HG02798 (cell line): Measurements from ENCODE around the gene TMEM259.

Experiments used
- ATAC-seq: cut with Tn5 transposase; IDR thresholded peaks from one replicate; pipeline ENCODE4 v1.9.1; 2021; ENCODE audit warnings: mild to moderate bottlenecking; ENCODE audit not compliant: unreplicated experiment, poor library complexity

Gene TMEM259

DNA sequence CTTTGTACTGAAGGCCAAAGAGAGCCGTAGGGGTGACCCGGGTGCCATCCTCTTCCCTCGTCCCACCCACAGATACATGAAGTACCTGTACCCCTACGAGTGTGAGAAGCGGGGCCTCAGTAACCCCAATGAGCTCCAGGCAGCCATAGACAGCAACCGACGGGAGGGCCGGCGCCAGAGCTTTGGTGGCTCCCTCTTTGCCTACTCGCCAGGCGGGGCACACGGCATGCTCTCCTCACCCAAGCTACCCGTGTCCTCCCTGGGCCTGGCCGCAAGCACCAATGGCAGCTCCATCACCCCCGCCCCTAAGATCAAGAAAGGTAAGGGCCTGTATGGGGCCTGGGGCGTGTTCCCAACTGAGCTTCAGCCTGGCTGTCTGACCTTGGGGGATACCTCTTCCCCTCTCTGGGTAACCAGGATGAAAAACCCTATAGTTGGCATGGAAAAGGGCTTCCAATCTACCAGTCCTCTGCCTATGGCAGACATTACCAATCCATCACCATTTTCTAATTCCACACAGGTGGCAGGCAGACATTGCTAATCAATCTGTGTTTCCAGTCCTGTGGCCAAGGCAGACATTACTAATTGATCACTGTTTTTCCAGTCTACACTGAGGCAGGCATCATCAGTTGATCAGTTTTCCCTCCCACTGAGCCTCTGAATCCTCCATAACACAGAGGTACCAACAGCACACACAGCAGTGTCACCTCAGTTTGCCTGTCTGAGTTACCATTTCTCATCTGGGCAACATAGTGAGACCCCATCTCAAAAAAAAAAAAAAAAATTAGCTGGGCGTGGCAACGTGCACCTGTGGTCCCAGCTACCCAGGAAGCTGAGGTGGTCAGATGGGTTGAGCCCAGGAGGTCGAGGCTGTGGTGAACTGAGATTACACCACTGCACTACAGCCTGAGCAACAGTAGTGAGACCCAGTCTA lies 55.9 kb downstream of the TMEM259 start:
- no peak for ATAC-seq

DNA sequence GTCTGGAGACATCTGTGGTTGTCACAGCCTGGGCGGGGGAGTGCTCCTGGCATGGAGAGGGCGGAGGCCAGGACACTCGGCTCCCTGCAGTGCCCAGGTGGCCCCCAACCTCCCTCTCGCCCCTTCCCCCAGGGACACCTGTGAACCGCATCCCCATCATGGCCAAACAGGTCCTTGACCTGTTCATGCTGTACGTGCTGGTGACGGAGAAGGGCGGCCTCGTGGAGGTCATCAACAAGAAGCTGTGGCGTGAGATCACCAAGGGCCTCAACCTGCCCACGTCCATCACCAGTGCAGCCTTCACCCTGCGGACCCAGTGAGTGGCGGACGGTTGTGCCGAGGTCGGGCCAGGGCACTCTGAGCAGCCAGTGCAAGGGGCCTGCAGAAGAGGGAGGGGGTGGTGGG lies 56.8 kb downstream of the TMEM259 start:
- no peak for ATAC-seq

DNA sequence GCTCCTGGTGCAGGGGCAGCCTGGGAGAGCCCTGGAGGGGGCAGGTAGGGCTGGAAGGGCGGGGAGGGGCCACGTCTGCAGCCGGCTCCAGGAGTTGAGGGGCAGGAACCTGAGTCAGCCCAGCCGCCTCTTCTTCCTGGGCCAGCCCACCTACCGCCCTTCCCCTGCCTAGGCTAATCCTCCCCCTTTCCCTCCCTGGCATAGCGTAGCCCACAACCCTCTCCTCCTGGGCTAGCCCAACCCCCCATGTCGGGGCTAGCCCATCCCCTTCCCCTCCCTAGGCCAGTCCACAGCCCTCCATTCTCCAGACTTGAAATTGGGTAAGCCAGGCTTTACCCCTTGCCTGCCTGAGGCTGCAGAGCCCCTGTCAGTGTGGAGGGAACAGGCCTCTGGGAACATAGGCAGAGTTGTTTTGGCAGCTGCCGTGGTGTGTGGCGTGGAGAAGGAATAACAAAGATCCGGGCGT lies 57.4 kb downstream of the TMEM259 start:
- no peak for ATAC-seq

DNA sequence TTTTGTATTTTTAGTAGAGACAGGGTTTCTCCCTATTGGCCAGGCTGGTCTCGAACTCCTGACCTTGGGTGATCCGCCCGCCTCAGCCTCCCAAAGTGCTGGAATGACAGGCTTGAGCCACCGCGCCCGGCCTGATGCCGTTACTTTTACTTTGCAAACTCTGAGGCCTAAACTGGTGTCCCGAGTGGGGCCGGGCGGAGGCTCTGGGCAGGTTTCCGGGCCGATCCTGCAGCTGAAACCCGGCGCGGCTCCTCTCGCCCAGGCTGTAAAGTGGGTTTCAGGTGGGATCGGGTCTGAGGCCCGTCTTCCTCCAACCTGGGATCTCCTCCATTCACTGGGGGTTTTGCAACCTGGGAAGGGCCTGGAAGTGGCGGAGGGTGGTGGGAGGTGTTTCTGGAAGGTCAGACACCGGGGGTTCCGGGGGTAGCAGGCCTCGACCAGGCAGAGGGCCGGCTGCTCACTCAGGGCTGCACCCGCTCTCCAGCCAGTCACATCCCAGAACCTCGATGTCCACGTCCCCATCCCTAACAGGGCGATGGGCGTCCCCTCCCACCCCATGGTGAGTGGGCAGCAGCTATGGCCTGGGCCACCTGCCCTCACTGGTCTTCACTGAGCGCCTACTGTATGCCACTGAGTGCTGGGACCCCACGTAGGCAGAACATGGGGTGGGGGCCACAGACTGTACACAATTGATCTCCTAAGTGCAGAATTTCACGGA lies 58.1 kb downstream of the TMEM259 start:
- ATAC-seq, result no peak

DNA sequence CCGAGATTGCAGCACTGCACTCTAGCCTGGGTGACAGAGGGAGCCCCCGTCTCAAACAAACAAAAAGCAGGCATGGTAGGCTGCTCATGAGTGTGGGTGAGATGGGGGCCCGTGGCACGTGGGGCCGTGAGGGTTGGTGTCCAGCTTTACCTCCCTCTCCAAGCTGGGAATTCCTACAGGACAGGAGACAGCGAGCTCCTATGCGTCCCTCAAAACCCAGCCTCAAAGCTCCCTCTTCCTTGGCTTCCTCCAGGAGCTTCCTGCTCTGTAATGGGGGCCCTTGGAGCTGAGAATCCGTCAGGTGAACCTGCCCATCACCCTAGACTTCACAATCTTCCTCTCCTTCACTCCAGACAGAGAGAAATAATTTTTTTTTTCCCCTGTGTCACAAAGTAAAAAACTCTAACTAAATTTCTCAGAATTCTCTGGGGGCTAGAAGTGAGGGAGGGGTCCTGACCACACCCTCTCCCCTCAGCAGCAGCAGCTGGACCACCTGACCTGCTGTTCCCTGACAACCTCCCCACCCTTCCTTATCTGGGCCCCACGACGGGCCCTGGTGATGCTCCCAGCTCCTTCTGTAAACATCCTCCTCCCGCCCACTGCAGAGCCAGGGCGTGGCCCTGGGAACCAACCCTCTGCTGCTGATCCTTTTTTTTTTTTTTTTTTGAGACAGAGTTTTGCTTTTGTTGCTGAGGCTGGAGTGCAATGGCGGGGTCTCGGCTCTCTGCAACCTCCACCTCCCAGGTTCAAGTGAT lies 58.9 kb downstream of the TMEM259 start:
- no peak for ATAC-seq

DNA sequence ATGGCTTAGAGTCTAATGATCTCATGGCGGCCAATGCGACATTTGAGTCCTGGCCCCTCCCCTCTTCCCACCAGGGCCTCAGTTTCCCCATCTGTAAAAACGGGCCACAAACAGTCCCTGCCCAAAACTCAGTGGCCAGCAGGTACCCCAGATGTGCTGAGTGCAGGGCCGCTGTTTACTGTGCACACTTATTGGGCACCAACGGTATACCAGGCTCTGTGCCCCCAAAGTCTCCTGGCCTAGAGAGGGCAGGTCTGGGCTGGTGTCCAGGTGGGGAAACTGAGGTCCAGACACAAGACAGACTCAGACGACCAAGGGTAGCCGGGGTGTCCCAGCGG lies 60.4 kb downstream of the TMEM259 start:
- ATAC-seq, result no peak

DNA sequence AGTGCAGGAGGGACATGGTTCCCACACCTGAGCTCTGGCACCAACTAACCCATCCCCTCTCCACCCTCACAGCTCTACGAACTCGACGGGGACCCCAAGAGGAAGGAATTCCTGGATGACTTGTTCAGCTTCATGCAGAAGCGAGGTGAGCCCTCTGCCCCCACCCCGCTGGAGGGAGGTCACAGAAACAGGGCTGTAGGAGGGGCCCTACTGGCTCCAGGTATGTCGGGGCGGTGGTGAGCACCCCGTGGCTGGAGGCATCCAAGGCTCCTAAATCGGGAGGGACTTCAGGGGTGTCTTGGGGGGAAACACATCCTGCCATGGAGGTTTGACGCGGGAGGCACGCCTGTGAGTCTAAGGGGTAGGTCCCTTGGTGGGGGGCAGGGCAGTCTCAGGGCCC lies 60.9 kb downstream of the TMEM259 start:
- no peak for ATAC-seq
